C1 segment of cervical spinal cord (tissue), 14 donors: ENCODE data around the gene ZFAND3.

Experiments
- DNase-seq, 14 donors: peaks; one replicate each; lab custom pipeline; 2025; lab: John Stamatoyannopoulos, UW

The ZFAND3 gene

DNA sequence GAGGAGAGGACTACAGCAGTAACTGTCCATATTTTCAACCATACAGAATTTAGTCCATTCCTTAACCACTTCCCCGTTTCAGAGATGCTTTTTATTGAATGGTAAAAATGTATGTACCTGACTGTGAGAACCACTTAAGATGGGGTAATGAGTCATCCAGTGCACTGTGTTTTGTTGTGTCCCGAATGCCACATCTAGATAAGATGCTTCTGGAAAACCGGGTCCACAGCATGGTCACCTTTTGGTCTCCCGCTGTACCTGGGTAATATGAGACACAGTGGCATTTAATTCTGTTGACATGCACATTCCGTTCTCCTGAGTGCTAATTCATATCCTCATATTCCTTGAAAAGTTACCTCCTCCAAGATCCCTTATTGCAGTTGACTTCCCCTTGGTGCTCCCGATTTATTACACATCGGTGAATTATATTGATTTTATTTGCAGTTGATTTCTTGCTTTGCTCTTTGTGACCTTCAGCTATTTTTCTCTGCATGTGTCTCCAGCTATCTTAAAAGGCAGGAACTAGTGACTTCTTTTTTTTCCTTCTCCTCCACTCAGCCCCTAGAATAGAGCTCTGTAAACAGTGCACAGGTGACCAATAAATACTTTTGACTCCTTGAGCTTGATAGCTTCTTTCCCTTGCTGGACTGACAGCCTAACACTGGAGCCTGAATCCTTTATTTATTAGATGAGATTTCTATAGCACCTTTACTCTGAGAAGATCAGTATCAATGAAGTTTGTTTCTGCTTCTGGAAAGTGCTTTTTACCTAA, 314.6 kb downstream of the ZFAND3 start:
- no peak for DNase-seq

DNA sequence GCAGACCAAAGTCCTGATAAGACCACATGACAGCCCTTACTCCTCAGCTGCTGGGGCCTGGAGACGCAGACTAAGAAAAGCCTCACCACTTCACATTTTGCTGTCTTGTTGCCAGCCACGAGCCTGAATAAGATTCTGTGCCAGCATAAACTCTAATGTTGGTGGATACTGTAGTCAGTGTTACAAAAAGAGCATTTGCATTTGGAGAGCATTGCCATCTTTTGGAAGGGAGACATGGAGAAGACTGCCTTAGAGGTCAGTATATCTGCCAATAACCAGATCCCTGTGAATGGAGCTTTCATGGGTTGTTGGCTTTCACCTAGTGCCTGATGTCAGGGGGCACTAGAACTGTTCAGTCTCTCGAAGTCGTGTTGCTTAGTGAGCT, 315.2 kb downstream of the ZFAND3 start:
- DNase-seq, result peak in 1 of 14 donors; percentile 51

DNA sequence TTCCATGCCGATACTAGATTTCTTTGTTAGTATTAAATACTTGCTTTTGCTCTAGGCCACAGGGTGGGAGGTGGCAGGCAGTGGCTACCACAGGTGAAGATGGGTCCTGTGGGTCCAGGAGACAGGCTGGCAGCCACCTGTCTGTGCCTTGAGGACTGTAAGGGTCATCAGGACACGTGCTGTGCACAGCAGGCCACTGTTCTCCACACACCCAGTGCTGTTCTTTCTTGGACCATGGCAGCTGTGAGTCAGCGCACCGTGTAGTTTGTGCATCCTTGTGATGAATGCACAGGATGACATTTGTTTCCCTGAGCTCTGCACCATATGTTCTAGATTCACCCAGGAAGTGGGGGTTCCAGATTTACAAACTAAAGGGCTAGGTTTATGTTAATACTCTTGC, 317.0 kb downstream of the ZFAND3 start:
- peak in 1 of 14 donors; percentile 60 for DNase-seq

DNA sequence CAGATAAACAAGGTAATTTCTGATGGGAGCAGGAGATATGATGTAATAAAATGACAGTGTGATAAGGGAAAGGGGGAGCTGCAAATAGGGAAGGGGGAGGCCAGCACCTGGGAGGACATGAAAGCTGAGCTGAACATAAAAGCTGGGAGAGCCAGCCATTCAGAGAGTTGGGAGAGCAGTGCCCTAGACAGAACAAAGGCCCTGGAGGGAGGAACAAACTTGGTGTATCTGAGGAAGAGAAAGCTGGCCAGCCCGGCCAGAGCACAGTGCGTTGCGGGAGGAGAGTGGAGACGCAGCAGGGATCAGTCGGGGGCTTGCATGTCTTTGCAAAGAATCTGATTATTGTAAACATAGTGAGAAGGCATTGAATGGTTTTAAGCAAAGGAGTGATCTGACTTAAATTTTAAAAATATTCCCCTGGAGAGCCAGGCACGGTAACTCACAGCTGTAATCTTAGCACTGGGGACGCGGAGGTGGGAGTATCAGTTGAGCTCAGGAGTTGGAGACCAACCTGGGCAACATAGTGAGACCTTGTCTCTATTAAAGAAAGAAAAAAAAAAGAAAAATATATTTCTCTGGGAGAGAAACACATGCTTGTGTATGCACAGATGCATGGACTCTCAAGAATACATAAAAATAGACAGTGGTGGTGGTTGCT, 318.2 kb downstream of the ZFAND3 start:
- no peak for DNase-seq

DNA sequence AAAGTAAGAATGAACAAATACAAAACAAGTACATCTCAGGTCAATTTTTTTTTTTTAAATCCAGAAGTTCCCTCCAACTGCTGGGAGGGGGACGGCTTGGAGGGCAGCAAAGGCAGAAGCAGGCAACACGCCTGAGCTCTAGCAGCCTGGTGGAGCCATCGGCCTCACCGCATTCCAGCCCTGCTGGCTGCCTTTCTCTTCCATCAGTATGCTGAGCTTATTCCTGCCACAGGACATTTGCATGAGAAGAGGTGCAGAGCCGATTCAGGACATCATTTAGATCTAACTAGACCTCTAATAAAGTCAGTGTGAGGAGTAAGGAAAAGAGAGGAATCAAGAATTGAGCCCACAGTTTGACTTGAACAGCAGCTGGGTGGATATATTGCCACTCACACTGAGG, 318.8 kb downstream of the ZFAND3 start:
- DNase-seq, result no peak

DNA sequence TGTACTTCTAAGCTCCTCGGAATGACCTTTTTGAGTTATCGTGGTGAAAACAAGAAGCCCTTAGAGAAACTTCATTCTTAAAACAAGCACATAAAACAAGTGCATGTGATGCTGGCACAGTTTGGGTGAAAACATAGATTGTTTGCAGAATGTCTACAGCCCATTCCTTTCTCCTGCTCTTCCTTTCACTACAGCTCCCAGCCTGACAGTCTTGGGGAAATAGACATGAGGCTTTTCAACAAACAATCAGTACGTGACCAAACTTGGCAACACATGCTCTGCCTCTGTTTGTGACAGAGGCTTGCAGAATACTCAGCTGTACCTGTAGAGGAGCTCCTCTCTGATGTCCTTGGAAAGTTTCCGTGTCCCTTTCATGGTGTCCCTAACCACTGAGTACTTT, 321.6 kb downstream of the ZFAND3 start:
- no peak for DNase-seq

DNA sequence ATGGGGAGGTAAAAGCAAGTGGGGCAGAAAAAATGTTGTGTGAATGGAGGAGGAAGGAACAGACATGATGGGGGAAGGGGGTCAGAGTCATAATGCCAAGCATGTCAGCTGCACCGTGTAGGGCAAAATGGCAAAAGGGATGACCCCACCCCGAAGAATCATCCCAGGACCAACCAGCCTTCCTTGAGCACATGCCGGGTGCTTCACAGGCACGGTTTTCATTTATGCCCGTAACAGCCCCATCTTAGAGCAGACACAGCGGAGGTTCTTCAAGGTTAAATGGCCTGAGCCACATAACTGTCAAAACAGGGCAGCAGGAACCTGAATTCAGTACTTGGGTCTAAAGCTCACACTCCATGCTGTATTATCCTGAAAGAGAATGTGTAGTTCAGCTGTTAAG, 322.2 kb downstream of the ZFAND3 start:
- DNase-seq, result no peak

DNA sequence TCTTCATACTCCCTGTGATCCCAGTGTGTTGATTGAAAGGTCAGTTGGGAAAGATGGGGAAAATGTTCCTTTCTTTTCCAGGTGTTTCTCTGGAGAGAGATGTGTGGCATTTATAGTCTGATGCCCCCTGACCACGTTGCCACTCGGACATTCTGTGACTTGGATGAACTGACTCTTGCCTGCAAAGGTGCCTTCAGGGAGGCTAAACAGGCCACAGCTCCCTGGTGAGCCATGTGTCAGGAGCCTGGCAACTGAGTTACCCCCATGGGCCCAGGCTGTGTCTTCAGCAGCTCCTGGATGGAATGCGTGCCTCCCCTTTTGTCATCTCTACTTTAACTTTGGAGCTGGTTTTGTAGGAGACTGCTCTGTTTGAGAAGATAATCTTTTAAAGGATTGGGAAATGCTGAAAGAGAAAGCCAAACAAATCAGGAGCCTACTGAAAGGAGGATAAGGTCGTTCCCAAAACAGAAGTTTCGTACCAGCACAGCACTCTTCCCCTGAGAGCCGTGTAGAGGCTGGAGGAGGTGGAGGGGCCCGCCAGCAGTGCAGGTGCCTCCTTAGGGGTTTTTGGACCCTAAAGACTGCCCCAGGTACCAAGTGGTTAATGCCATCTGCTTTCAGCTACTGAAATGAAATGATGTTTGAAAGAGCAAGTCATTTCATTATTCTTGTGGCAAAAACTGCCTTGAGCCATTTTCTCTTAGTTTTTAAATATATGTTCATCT, 322.8 kb downstream of the ZFAND3 start:
- DNase-seq, result no peak

DNA sequence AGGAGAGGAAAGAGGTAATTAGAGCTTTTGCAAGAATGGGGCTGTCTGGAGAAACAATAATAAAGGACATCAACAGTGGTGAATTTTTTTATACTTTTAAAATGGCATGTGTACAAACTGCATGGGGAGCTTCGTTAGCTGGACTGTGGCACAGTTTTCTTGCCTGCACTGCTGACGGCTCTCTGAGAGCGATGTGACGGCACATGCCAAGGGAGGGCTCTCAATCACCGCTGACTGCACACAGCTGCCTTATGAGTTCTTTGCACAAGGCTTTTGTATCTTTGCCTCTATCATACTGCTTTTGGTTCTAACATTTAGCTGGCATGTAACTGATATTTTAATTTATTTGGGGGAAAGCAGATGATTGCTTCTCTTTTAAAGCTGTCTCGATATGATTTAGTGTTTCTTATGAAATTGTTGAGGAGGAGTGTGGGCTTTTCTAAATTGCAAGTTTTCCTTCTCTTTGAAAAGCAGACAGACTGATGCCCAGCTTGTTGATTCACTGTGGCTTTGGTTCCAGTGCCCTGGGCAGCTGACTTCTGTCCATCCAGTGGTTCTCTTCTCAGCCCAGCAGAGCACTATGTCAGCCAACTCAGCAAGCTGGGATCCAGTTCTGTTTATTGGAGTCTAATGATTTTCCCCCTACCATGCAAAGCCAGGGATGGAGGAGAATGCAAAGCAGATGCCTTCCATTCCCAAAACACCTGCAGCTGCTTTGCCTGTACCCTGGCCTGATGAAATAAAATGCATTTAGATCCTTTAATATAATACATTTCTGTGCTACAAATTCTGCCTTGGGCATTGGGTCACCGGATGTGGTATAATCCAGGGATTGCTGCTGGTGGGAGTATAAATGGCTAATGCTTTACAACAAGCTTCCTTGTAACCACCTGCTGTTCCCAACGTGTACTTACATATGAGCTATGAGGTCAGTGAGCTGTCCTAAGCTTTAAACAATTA, 323.9 kb downstream of the ZFAND3 start:
- DNase-seq, result peak in 8 of 14 donors; percentile 14 to 43 (median 26)

DNA sequence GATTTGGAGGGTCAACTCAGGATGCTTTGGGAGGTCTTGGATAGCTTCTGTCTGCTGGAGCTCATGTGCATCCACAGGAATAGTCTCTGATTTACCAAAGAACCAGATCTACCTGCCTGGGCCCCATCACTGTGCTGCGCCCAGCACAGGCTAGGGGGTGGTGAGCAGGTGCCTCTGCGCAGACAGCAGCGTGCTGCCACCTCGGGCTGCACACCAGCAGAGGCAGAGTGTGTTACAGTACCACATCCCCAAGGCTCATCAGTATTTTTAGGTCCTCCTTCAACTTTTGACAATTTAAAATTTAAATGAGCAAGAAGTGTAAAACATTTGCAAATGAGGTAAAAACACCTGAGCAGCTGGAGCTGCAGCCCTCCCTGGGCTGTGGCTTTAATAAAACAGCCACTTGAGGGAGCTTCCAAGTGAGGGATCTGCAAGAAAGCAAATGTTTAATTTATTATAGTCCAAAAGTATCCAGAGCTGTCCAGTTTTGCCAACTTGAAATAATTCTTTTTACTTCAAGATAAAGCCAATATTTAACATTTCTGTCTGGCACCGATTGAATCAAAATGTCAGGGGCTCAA, 324.9 kb downstream of the ZFAND3 start:
- DNase-seq, result no peak

DNA sequence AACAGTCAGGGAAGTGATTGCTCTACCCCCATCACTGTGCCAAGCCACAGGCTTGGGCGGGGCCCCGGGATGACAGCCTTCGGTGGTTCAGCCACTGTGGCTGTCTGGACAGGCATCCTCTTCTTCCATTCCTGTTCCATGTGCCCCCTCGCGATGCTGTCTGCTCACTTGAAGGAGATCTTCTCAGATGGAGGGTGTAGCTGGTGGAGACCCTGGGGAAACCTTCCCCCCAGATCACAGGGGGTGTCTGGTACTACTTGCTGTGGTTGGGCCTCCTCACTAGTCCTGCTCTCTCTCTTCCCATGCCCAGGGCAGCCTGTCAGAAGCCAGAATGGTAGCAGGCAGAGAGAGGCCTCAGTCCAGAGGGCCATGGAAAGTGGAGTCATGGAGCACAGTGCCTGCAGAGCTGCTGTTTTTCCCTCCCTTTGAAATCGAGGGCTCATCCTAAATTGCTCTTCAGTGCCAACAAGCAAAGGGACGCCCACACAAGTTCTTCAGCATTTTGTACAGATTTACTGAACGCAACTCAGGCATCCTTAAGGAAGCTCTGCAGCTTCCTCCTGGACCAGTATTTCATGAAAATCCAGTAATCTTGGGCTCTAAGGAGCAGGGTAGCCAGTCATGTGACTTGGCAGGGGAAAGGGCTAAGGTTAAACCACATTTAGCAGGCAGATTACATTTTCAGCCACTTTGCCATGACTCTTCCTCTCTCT, 326.6 kb downstream of the ZFAND3 start:
- no peak for DNase-seq

DNA sequence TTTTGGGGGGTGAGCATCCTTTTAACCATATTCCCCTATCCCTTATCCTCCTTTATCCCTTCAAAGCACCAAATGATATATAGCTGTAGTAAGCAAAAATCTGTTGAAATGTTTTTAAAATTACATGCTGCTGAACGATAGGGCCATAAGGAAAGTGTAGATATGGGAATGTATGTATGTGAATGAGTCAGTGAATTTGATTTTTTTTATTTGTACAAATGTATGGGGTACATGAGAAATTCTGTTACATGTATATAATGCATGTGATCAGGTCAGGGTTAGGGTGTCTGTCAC, 327.2 kb downstream of the ZFAND3 start:
- DNase-seq, result no peak

DNA sequence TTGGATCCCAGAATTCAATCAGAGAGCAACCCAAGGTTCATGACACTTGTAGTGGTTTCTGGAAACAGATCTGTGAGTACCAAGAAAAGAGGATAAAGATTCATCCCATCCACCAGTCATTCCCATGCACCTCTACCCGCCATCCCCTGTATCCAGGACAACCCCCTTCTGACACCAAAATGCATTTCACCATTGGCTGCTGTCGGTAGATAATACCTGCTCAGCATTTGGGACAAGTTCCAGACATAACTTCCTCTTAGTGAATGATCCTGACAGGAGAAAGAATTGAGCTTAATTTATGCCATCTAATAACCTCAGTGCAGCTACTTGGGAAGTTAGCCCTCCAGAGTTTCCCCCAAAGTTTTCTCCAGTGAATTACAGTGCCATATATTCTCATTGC, 329.1 kb downstream of the ZFAND3 start:
- no peak for DNase-seq

DNA sequence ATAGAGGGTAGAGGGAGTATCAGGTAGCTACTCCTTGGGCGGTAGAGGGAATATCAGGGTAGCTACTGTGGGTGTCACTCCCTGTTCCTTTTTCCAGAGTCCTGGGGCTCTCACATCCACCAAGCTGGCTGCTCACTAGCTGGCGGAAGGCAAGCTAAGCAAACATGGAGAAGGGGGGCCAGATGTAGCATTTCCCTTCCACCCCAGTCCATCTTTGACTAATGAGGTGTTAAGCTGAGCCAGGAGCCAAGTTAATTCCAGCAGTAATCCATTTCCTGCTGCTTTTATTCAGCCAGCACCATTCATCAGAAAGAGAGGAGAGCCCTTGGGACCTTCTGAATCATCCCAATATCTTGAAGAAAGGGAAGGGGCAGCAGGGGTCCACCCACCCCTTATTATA, 330.0 kb downstream of the ZFAND3 start:
- DNase-seq, result no peak

DNA sequence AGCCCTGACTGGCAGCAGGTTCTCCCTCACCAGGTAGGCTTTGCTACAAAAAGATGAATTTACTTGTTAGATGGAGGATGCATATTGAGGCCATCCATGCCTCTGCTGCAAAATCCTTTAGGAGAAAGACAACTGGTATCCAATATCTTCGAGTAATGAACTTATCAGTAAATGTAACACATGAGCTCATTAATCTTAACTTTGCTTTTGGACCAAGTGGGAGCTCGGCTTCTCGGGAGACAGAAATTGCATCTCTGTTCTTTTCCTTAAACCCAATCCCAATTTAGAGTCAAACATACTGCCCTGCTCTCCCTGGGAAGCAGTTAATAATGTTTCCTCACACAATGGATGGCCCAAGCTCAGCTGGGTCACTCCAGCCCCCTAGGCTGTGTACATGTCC, 330.5 kb downstream of the ZFAND3 start:
- DNase-seq, result no peak

DNA sequence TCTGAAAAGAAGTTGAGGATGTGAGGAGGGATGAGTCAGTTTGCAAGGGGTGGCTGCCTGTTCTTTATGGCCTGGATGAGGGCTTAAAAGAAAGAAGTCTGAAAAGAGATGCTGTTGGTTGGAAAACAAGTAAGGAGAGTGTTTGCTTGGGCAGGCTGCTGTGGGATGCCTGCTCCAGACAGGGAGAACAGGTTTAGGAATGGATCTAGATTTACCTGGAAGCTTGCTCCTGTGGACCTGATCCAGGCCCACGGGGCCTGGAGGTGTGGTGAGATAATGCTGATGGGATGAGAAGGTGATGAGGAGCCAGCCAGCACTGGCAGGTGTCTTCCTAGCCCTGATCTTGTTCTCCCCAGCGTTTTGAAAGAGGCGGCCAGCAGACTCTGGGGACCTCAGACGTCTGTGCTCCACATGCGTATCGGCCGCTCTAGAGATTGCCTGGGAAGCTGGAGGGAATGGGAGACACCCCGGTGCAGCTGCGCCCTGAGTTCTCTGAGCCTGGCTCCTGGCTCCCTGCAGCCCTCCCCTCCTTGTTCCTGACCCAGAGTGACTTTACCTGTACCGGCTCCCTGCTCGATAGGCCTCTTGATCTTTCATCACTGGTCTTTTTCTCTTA, 331.3 kb downstream of the ZFAND3 start:
- DNase-seq, result no peak

DNA sequence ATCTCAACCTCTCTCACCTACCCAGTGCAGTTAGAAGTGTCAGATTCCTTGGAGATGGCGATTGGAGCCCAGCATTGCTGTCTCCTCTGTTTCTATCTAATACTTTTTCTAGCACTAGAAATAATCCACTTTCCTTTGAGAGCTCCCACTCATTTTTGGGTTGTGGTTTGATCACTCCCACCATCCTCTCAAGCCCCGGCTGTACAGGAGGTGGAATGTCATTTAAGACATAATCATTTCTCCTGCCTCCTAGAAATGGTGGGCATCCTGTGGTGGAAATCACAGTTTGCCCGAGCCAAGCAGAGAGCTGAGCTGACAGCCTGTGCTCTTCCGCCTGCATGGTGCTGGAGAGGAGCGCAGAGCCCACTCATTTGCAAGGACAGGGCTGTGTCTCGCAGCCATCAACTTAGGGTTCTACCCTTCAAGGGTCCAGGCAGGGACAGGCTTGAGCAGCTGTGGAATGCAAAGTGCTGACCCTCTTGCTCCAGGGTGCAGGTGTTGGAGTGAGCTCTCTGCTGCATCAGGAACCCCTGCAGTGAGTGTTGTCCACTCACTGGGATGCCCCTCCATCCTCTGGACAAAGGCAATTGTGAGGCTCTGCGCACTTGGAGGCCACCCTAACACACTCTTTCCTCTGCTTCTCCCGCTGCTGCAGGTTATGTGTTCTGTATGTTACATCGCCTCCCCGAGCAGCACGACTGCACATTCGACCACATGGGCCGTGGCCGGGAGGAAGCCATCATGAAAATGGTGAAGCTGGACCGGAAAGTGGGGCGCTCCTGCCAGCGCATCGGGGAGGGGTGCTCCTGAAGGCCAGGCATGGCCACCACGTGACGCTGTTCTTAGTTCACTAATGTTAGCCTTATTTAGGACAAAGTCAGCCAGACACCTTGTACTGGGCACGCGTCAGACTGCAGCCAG, 332.3 kb downstream of the ZFAND3 start:
- no peak for DNase-seq

DNA sequence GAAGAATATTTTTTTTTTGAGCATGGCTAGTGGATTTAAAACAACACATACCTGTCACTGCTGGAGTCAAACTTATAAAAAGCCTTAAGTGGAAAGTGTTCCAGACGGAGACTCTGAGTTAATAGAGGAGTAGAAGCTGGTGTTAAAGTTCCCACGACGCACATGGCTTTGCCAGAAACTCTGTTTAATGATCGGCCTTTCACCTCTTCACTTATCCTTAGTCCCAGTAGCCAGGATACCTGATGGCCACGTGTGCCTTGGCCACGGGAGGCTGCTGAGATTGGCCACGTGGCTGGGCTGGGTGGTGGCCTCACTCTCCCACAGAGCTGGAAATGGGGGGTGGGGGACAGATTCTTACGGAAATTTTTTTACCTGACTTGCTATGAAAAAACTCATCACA, 333.1 kb downstream of the ZFAND3 start:
- DNase-seq, result no peak

DNA sequence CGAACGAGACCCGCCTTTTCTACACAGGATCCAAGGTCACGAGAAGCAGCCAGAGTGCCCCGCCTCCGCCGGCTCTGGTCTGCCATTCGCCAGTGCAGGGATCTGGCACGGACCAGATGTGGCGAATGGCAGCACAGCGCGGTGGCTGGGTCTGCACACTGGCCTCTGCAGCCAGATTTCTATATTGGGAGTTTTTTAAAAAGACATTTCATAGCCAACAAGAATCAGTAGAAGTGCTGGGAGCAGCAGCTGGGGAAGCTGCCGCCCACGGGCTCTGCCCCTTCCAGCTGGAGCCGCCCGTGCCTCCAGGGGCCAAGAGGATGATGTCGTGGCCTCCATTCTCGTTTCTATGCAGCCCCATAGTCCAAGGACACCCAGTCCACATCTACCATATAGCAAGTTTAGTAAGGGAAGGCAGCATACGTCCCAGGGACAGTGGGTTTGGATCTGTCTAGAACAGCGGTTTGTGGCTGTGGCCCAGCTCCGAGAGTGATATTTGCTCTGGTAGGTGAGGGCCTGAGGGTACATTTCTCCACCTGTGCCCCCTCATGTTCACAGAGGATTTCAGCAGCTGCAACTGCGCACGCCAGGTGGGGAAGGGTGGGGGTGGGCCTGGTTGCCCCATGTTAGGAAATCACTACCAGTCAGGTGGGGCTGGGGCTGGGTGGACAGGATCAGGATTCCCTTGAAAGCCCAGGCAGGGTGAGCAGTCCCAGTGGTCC, 333.7 kb downstream of the ZFAND3 start:
- DNase-seq, result no peak
